ENCODE data around the gene MBD5.
"Not testable (repeated sequence)": the region's sequence is repeated elsewhere in the genome, so short reads cannot be mapped to it uniquely, and the experiment has no call there.

Gene MBD5

DNA sequence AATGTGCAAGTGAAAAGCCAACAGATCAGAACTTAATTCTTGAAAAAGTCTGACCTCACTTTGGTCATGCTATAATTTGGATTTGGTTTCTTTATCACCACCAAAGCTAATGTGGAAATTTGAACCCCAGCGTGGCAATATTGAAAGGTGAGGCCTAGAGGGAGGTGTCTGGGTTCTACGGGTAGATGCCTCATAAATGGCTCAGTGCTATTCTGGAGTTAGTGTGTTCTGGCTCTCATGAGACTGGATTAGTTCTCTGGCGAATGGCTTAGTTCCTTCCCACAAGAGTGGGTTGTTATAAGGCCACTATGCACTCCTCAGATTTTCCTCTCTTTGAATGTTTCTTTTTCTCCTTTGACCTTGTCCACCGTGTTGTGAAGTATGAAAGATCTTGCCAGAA is 22.7 kb upstream of the MBD5 start:
- Histone ChIP-seq H4K91ac (ENCODE audit: low read length) (no peak overlapping the region), H2BK120ac (ENCODE audit: low read depth, low read length) (no peak overlapping the region), H3K4me2 (ENCODE audit: low read length, poor library complexity, severe bottlenecking) (no peak overlapping the region), H3K4me3 (ENCODE audit: insufficient read depth in 1 of 2, low read depth in 1 of 2, low read length in 2 of 2) (no peak overlapping the region), H4K8ac (ENCODE audit: low read length) (no peak overlapping the region), H2BK12ac (ENCODE audit: low read length in 2 of 2) (no peak overlapping the region), H2BK5ac (ENCODE audit: low read depth, low read length, poor library complexity, severe bottlenecking) (no peak overlapping the region), H3K14ac (ENCODE audit: low read length in 2 of 2) (no peak overlapping the region), H3K4ac (ENCODE audit: low read depth in 1 of 2, low read length in 2 of 2) (no peak overlapping the region), H2AFZ (ENCODE audit: low read depth, low read length) (no peak overlapping the region), H2AK5ac (ENCODE audit: low read length, severe bottlenecking) (no peak overlapping the region), H3K36me3 (ENCODE audit: control insufficient read depth in 1 of 2, insufficient read depth in 2 of 2, low read depth in 1 of 2, low read length in 2 of 2) (peaks cover 5 to 9% of the 10 kb centered on the region in 2 experiments), H3K9ac (ENCODE audit: low read length) (no peak overlapping the region), H3K79me1 (replicated peaks; ENCODE audit: low read length, poor library complexity, severe bottlenecking) (peaks cover 13% of the 10 kb centered on the region), H3K18ac (ENCODE audit: low read depth in 1 of 2, low read length in 2 of 2) (no peak overlapping the region), H3K9me3 (ENCODE audit: control insufficient read depth, low read length) (peaks cover 4% of the 10 kb centered on the region), H2BK15ac (ENCODE audit: low read depth, poor library complexity, severe bottlenecking) (no peak overlapping the region), H3K23ac (ENCODE audit: low read length in 2 of 2) (no peak overlapping the region), H3K27ac (ENCODE audit: low read length, poor library complexity, severe bottlenecking) (no peak overlapping the region), H3K27me3 (ENCODE audit: control insufficient read depth in 1 of 2, insufficient read depth in 1 of 2, low read length in 2 of 2) (no peaks in the 10 kb centered on the region), H3K4me1 (ENCODE audit: control insufficient read depth, insufficient read depth, low read depth, low read length) (no peaks in the 10 kb centered on the region)
- peak; percentile 17 for DNase-seq
- WGBS: 80% methylated on average over 4 of the region's 4 CpGs

DNA sequence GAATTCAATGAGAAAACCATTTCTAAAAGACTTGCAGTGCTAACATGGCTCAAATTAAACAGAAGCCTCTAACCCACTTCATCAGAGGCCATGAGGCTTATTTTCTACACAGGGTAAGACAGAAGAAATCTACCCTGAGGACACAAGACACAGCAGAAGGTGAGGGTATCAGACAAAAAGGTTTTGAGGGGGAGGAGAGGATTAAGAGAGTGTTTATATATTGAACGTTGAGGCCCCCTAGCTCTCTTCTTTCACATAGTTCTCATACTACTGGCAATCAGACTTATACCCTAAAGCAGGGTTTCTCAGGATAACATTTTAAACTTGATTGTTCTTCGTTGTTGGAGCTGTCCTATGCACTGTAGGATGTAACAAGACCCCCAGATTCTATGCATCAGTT is 21.8 kb upstream of the MBD5 start:
- H3K18ac ChIP-seq (ENCODE audit: low read depth in 1 of 2, low read length in 2 of 2): no peak overlapping the region
- WGBS: 78% methylated on average over 2 of the region's 2 CpGs
- no peak overlapping the region for H3K27ac ChIP-seq (ENCODE audit: low read length, poor library complexity, severe bottlenecking)
- peaks cover 5 to 9% of the 10 kb centered on the region in 2 experiments for H3K36me3 ChIP-seq (ENCODE audit: control insufficient read depth in 1 of 2, insufficient read depth in 2 of 2, low read depth in 1 of 2, low read length in 2 of 2)
- no peak overlapping the region for H3K4me3 ChIP-seq (ENCODE audit: insufficient read depth in 1 of 2, low read depth in 1 of 2, low read length in 2 of 2)
- H2BK120ac ChIP-seq (ENCODE audit: low read depth, low read length): no peak overlapping the region
- peaks cover 13% of the 10 kb centered on the region for H3K79me1 ChIP-seq (replicated peaks; ENCODE audit: low read length, poor library complexity, severe bottlenecking)
- H2BK15ac ChIP-seq (ENCODE audit: low read depth, poor library complexity, severe bottlenecking): no peak overlapping the region
- no peak overlapping the region for H3K9ac ChIP-seq (ENCODE audit: low read length)
- no peak overlapping the region for H4K91ac ChIP-seq (ENCODE audit: low read length)
- no peak overlapping the region for H4K8ac ChIP-seq (ENCODE audit: low read length)
- no peak overlapping the region for H2BK5ac ChIP-seq (ENCODE audit: low read depth, low read length, poor library complexity, severe bottlenecking)
- no peak overlapping the region for H3K23ac ChIP-seq (ENCODE audit: low read length in 2 of 2)
- H3K27me3 ChIP-seq (ENCODE audit: control insufficient read depth in 1 of 2, insufficient read depth in 1 of 2, low read length in 2 of 2): no peaks in the 10 kb centered on the region
- H3K4ac ChIP-seq (ENCODE audit: low read depth in 1 of 2, low read length in 2 of 2): no peak overlapping the region
- no peak overlapping the region for H2BK12ac ChIP-seq (ENCODE audit: low read length in 2 of 2)
- DNase-seq: no peak
- peaks cover 4% of the 10 kb centered on the region for H3K9me3 ChIP-seq (ENCODE audit: control insufficient read depth, low read length)
- H2AK5ac ChIP-seq (ENCODE audit: low read length, severe bottlenecking): no peak overlapping the region
- H3K4me2 ChIP-seq (ENCODE audit: low read length, poor library complexity, severe bottlenecking): no peak overlapping the region
- no peak overlapping the region for H3K14ac ChIP-seq (ENCODE audit: low read length in 2 of 2)
- no peaks in the 10 kb centered on the region for H3K4me1 ChIP-seq (ENCODE audit: control insufficient read depth, insufficient read depth, low read depth, low read length)
- H2AFZ ChIP-seq (ENCODE audit: low read depth, low read length): no peak overlapping the region

DNA sequence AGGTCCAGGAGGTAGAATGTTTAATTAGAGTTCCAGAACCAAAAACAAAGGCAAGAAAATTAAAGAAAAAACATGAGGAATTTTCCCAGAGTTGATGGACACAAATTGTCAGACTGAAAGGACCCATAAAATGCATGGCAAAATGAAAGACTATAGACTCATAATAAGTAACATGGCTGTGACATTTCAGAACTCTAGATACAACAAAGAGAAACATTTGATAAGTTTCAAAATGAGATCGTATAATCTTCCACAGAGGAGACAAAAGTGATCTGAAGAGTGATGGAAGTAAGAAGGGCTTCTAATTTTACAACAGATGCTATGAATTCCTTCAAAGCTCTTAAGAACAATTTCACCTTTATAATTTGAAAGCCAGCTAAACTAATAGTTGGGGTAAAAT is 20.8 kb upstream of the MBD5 start:
- Histone ChIP-seq H3K14ac (ENCODE audit: low read length in 2 of 2) (no peak overlapping the region), H3K79me1 (replicated peaks; ENCODE audit: low read length, poor library complexity, severe bottlenecking) (peaks cover 10% of the 10 kb centered on the region), H4K8ac (ENCODE audit: low read length) (no peak overlapping the region), H2BK12ac (ENCODE audit: low read length in 2 of 2) (no peak overlapping the region), H3K4me3 (ENCODE audit: insufficient read depth in 1 of 2, low read depth in 1 of 2, low read length in 2 of 2) (no peak overlapping the region), H2BK15ac (ENCODE audit: low read depth, poor library complexity, severe bottlenecking) (no peak overlapping the region), H3K27ac (ENCODE audit: low read length, poor library complexity, severe bottlenecking) (no peak overlapping the region), H3K4me1 (ENCODE audit: control insufficient read depth, insufficient read depth, low read depth, low read length) (no peaks in the 10 kb centered on the region), H3K9me3 (ENCODE audit: control insufficient read depth, low read length) (peaks cover 4% of the 10 kb centered on the region), H2AK5ac (ENCODE audit: low read length, severe bottlenecking) (no peak overlapping the region), H2BK5ac (ENCODE audit: low read depth, low read length, poor library complexity, severe bottlenecking) (no peak overlapping the region), H3K9ac (ENCODE audit: low read length) (no peak overlapping the region), H2AFZ (ENCODE audit: low read depth, low read length) (no peak overlapping the region), H3K18ac (ENCODE audit: low read depth in 1 of 2, low read length in 2 of 2) (no peak overlapping the region), H4K91ac (ENCODE audit: low read length) (no peak overlapping the region), H3K4me2 (ENCODE audit: low read length, poor library complexity, severe bottlenecking) (no peak overlapping the region), H3K36me3 (ENCODE audit: control insufficient read depth in 1 of 2, insufficient read depth in 2 of 2, low read depth in 1 of 2, low read length in 2 of 2) (peaks cover 3 to 9% of the 10 kb centered on the region in 2 experiments), H3K4ac (ENCODE audit: low read depth in 1 of 2, low read length in 2 of 2) (no peak overlapping the region), H3K23ac (ENCODE audit: low read length in 2 of 2) (no peak overlapping the region), H3K27me3 (ENCODE audit: control insufficient read depth in 1 of 2, insufficient read depth in 1 of 2, low read length in 2 of 2) (no peaks in the 10 kb centered on the region), H2BK120ac (ENCODE audit: low read depth, low read length) (no peak overlapping the region)
- no CpG with 5 or more reads among the region's 1 CpG for WGBS
- DNase-seq: no peak

DNA sequence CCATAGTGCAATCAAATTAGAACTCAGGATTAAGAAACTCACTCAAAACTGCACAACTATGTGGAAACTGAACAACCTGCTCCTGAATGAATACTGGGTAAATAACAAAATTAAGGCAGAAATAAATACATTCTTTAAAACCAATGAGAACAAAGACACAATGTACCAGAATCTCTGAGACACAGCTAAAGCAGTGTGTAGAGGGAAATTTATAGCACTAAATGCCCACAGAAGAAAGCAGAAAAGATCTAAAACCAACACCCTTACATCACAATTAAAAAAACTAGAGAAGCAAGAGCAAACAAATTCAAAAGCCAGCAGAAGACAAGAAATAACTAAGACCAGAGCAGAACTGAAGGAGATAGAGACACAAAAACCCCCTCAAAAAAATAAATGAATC is 18.5 kb upstream of the MBD5 start:
- H3K14ac ChIP-seq (ENCODE audit: low read length in 2 of 2); H3K27me3 ChIP-seq (ENCODE audit: control insufficient read depth in 1 of 2, insufficient read depth in 1 of 2, low read length in 2 of 2); H3K27ac ChIP-seq (ENCODE audit: low read length, poor library complexity, severe bottlenecking); H2AK5ac ChIP-seq (ENCODE audit: low read length, severe bottlenecking); H2AFZ ChIP-seq (ENCODE audit: low read depth, low read length); H2BK15ac ChIP-seq (ENCODE audit: low read depth, poor library complexity, severe bottlenecking); H2BK120ac ChIP-seq (ENCODE audit: low read depth, low read length); H2BK5ac ChIP-seq (ENCODE audit: low read depth, low read length, poor library complexity, severe bottlenecking); H3K18ac ChIP-seq (ENCODE audit: low read depth in 1 of 2, low read length in 2 of 2); H2BK12ac ChIP-seq (ENCODE audit: low read length in 2 of 2); H3K4me1 ChIP-seq (ENCODE audit: control insufficient read depth, insufficient read depth, low read depth, low read length); H3K36me3 ChIP-seq (ENCODE audit: control insufficient read depth in 1 of 2, insufficient read depth in 2 of 2, low read depth in 1 of 2, low read length in 2 of 2); H3K9me3 ChIP-seq (ENCODE audit: control insufficient read depth, low read length); DNase-seq; H4K91ac ChIP-seq (ENCODE audit: low read length); H3K4me3 ChIP-seq (ENCODE audit: insufficient read depth in 1 of 2, low read depth in 1 of 2, low read length in 2 of 2); H3K23ac ChIP-seq (ENCODE audit: low read length in 2 of 2); H3K9ac ChIP-seq (ENCODE audit: low read length); H3K4ac ChIP-seq (ENCODE audit: low read depth in 1 of 2, low read length in 2 of 2); H3K4me2 ChIP-seq (ENCODE audit: low read length, poor library complexity, severe bottlenecking); H4K8ac ChIP-seq (ENCODE audit: low read length): not testable (repeated sequence)
- H3K79me1 ChIP-seq (replicated peaks; ENCODE audit: low read length, poor library complexity, severe bottlenecking): peaks cover 12% of the 10 kb centered on the region
